OCI-LY3 (cell line): ENCODE measurements around the gene TMEM63A.

Experiments used
- CTCF ChIP-seq: fragments of 200-600, 300-600 bp; sonication (generic); IDR thresholded peaks from 2 replicates; pipeline ENCODE4 v1.5.1; 2014; ENCODE audit warnings: antibody characterized with exemption, low read length, low read depth
- EZH2phosphoT487 ChIP-seq: fragments of 200-600 bp; shearing (Covaris generic); IDR thresholded peaks from 2 replicates; pipeline ENCODE4 v1.6.1; 2018; ENCODE audit warnings: antibody characterized with exemption, mixed run types, low read depth

- TF ChIP-seq CTCF: no peak
- no peak for TF ChIP-seq EZH2phosphoT487
Observed at GRCh38 chr1:225923692-225924555, 41.7 kb upstream of the TMEM63A start, which contains the start of gene PYCR2.
